LHCN-M2 (cell line): ENCODE measurements around the gene GABARAP. TPM values are rescaled to one million over a fixed set of nuclear protein-coding genes. Genes with fewer than 3 reads are reported as not detected.

Experiments
- DNase-seq: peaks from one replicate; pipeline ENCODE4 v3.0.0-alpha.2; 2012; ENCODE audit warnings: low read depth
- polyA plus RNA-seq: library from polyadenylated mRNA; unstranded; fragments of >200 nt; gene quantifications from one replicate; pipeline ENCODE4 v1.2.1, GENCODE V29; 2012; ENCODE audit warnings: missing spikeins
- total RNA-seq: library from RNA; depleted of rRNA; stranded (reverse); fragments of >200 nt; gene quantifications from 2 replicates; pipeline ENCODE4 v1.2.3, GENCODE V29; 2014; rRNA removed

The GABARAP gene
- total RNA-seq, result 161 and 171 TPM in 2 replicates
- 848 TPM for polyA plus RNA-seq

DNA sequence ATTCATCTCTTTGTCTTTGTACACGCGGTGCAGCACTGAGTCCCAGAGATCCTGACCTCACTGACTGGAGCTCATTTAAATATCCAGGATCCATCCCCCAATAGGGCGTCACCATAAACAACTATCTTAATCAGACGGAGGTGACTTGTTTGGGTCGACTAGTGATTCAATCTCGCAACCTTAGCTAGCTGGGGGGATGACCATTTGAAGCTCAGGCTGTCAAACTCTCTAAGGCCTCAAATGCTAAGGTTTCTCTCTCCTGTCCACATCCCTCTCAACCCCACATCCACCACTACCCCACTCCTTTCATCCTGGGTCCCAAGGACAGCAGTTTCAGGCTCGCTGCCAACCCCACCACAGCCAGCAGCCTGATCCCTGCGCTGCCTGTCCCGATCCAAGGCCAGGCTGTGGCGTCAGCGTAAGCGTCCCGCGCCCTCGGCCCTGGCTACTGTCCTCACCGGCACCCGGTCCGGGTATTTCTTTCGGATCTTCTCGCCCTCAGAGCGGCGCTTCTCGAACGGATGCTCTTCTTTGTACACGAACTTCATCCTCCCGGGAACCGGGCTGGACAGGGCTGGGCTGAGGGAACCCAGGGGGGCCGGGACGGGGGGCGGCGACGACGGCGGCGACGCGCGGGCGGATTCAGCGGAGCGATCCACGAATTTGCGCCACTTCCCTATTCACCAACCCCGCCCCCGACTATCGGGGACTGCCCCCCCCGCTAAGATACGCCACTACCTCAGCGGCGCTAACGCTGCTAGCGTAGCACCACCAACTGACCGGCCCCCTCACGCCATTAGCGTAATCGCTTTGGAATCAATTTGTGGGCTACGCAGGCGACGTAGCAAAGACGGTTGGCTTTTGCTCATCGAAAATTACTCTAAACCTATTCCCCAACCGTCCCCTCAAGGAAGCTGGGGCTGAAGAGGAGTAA lies at the start of gene GABARAP:
GABARAP (minus strand) TSS at position 667 of the 934 bp plus-strand sequence; CDS start at position 548, 119 bp downstream.
- peak; percentile 88 for DNase-seq

GRCh38 chr17:7290685-7291084 lies 48.4 kb upstream of the GABARAP start:
- no peak for DNase-seq

- DNase-seq, result no peak
Measured at GRCh38 chr17:7290166-7290565, 47.9 kb upstream of the GABARAP start.

GRCh38 chr17:7289256-7290032 lies 47.2 kb upstream of the GABARAP start:
- no peak for DNase-seq

GRCh38 chr17:7285679-7286078 lies 43.4 kb upstream of the GABARAP start:
- no peak for DNase-seq

- DNase-seq, result no peak
Measured at GRCh38 chr17:7284911-7285310, 42.7 kb upstream of the GABARAP start.

GRCh38 chr17:7283471-7284216 lies 41.4 kb upstream of the GABARAP start:
- no peak for DNase-seq

DNA sequence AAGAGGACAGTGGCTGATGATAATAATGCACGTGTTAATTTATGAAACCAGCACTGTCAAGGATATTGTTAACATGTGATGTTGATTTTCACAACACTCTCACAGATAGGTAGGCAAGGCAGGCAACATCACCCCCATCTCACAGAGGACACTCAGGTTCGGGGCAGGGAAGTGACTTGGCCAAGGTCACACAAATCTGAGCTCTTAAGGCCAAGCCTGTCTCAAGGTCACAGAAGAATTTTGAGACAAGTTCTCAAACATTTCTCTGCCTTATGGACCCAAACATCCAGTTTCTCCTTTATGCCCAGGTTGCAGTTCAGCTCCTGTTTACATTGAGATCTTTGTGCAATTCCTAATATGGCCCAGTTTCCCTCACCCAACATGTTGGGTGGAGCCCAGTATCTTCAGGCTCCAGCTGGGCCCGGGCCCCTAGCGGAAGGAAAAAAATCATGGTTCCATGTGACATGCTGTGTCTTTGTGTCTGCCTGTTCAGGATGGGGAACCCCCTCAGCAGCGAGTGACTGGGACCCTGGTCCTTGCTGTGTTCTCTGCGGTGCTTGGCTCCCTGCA lies 40.6 kb upstream of the GABARAP start:
- no peak for DNase-seq

GRCh38 chr17:7281953-7282751 lies 39.9 kb upstream of the GABARAP start:
- no peak for DNase-seq

- peak; percentile 91 for DNase-seq
Measured at GRCh38 chr17:7281074-7281952, 39.1 kb upstream of the GABARAP start, which contains the start of gene SLC2A4. SLC2A4 (plus strand) TSS chr17:7281718; CDS start chr17:7281935, 217 bp downstream.

GRCh38 chr17:7280519-7281073 lies 38.3 kb upstream of the GABARAP start:
- DNase-seq, result peak; percentile 75

- DNase-seq, result no peak
Measured at GRCh38 chr17:7279448-7279847, 37.2 kb upstream of the GABARAP start.

DNA sequence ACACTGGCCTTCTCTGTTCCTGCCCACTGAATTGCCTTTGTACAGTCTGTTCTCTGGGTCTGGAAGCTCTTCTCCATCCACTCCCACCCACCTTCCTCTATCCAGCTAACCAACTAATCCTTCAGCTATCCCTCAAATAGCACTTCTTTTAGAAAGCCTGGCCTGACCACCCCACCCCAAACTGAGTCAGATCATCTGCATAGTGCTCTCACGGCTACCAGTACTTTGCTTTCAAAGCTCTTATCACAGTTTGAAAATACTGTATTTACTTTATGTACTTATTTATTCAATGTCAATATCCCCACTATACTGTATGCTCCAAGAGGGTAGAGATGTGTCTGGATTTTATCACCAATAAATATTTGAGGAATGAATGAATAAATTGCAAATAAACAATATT lies 24.5 kb upstream of the GABARAP start:
- DNase-seq, result peak; percentile 19

DNA sequence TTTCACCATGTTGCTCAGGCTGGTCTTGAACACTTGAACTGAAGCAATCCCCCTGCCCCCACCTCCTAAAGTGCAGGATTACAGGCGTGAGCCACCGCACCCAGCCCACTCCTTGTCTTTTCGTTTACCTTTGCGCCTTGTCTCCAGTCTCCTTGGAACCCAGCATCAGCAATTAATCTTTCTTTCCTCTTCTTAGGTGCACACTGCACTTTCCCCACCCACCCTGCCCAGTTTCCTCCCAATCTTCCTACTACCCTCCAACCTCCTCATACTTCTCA lies 21.5 kb upstream of the GABARAP start:
- DNase-seq, result no peak

- DNase-seq, result no peak
Measured at GRCh38 chr17:7262935-7263800, 20.9 kb upstream of the GABARAP start.

GRCh38 chr17:7262192-7262934 lies 20.1 kb upstream of the GABARAP start, which contains the start of gene CLDN7:
CLDN7 (minus strand) TSS chr17:7262478; CDS start chr17:7262043, 435 bp downstream.
- DNase-seq, result no peak
